ENCODE results near the gene ADAM22.
"Not testable (repeated sequence)": the region's sequence is repeated elsewhere in the genome, so short reads cannot be mapped to it uniquely, and the experiment has no call there.

The ADAM22 gene

DNA sequence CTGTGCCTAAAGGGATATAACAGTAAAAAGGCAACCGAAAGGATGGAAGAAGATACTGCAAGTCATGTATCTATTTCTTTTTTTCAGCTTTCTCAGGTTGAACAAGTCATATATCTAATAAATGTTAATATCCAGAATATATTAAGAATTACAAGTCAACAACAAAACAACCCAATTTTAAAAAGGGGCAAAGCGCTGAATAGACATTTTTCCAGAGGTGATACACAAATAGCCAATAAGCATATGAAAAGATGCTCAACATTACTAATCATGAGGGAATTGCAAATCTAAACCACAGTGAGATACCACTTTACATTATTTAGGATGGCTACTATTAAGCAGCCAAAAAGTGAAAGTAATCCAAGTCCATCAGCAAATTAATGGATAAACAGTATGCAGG, 34.8 kb upstream of the ADAM22 start (continued):
- TF ChIP-seq, protein P1, sequence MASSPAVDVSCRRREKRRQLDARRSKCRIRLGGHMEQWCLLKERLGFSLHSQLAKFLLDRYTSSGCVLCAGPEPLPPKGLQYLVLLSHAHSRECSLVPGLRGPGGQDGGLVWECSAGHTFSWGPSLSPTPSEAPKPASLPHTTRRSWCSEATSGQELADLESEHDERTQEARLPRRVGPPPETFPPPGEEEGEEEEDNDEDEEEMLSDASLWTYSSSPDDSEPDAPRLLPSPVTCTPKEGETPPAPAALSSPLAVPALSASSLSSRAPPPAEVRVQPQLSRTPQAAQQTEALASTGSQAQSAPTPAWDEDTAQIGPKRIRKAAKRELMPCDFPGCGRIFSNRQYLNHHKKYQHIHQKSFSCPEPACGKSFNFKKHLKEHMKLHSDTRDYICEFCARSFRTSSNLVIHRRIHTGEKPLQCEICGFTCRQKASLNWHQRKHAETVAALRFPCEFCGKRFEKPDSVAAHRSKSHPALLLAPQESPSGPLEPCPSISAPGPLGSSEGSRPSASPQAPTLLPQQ (tag by site-specific recombination; IDR thresholded peaks at IDR 0.05): no peak
- TF ChIP-seq ZNF214 (tag by site-specific recombination; IDR thresholded peaks at IDR 0.05; ENCODE audit: borderline replicate concordance) (no peak), ZNF626 (tag by site-specific recombination; IDR thresholded peaks at IDR 0.05) (no peak), ZNF707 (tag by site-specific recombination; IDR thresholded peaks at IDR 0.05) (no peak), ZBTB48 (tag by site-specific recombination; IDR thresholded peaks at IDR 0.05) (no peak)

DNA sequence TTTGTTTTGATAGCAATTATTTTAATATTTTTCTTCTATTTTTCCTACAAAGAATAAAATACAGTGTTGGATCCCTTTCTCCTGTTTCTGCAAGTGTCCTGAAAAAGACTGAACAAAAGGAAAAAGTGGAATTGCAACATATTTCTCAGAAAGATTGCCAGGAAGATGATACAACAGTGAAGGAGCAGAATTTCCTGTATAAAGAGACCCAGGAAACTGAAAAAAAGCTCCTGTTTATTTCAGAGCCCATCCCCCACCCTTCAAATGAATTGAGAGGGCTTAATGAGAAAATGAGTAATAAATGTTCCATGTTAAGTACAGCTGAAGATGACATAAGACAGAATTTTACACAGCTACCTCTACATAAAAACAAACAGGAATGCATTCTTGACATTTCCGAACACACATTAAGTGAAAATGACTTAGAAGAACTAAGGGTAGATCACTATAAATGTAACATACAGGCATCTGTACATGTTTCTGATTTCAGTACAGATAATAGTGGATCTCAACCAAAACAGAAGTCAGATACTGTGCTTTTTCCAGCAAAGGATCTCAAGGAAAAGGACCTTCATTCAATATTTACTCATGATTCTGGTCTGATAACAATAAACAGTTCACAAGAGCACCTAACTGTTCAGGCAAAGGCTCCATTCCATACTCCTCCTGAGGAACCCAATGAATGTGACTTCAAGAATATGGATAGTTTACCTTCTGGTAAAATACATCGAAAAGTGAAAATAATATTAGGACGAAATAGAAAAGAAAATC, 26.7 kb upstream of the ADAM22 start:
- H3K4me3 ChIP-seq (ENCODE audit: low read depth, low read length); H3K9me3 ChIP-seq (ENCODE audit: control insufficient read depth, insufficient read depth, low read depth, low read length); H3K4me1 ChIP-seq (ENCODE audit: control insufficient read depth, insufficient read depth, low read length); H3K27ac ChIP-seq (ENCODE audit: extremely low read depth, low read depth, low read length); POLR2A ChIA-PET: not testable (repeated sequence)
- peaks cover 23 to 37% of the 10 kb centered on the region in 2 experiments for H3K36me3 ChIP-seq (ENCODE audit: control insufficient read depth in 2 of 2, insufficient read depth in 1 of 2, low read length in 2 of 2)
- CTCF ChIA-PET: interaction anchor here (0.6 kb wide), 1 partner anchor 9 kb away, joined by 3 read pairs; no protein-coding TSS in a partner anchor

DNA sequence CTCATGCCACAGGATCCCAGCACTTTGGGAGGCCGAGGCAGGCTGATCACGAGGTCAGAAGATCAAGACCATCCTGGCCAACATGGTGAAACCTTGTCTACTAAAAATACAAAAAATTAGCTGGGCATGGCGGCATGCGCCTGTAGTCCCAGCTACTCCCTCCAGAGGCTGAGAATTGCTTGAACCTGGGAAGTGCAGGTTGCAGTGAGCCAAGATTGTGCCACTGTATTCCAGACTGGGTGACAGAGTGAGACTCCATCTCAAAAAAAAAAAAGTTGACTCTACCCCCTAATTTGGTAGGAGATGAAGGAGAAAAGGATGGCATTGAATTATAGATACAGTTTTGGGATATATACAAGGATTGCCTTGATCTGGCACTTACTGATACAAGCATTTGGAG, 25.2 kb upstream of the ADAM22 start:
- H3K9me3 ChIP-seq (ENCODE audit: control insufficient read depth, insufficient read depth, low read depth, low read length); POLR2A ChIA-PET; H3K4me3 ChIP-seq (ENCODE audit: low read depth, low read length); CTCF ChIA-PET; H3K27ac ChIP-seq (ENCODE audit: extremely low read depth, low read depth, low read length); H3K4me1 ChIP-seq (ENCODE audit: control insufficient read depth, insufficient read depth, low read length): not testable (repeated sequence)
- H3K36me3 ChIP-seq (ENCODE audit: control insufficient read depth in 2 of 2, insufficient read depth in 1 of 2, low read length in 2 of 2): peaks cover 20 to 25% of the 10 kb centered on the region in 2 experiments

DNA sequence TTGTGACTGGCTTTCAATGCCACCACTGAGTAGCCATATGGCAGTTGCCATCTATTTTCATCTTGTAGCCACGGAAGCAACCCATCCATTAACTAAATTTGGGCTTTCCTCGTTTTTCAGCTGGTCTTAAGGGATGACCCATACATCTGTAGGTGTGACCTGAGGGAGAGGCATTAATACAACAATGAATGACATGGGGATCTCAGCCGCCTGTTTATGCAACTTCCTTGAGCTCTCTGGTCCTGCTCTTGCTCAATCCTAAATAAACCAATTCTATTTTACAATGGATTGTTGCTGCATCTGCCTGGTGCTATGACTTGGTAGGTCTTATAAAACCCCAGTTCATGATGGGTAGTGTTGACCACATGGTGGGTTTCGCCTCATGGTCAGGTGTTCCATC, 21.9 kb upstream of the ADAM22 start:
- Histone ChIP-seq H3K36me3 (ENCODE audit: control insufficient read depth in 2 of 2, insufficient read depth in 1 of 2, low read length in 2 of 2) (peaks cover 4 to 6% of the 10 kb centered on the region in 2 experiments; a peak in 2 of 3 replicates), H3K4me1 (ENCODE audit: control insufficient read depth, insufficient read depth, low read length) (no peaks in the 10 kb centered on the region), H3K27ac (ENCODE audit: extremely low read depth, low read depth, low read length) (no peak overlapping the region), H3K4me3 (ENCODE audit: low read depth, low read length) (no peak overlapping the region), H3K9me3 (ENCODE audit: control insufficient read depth, insufficient read depth, low read depth, low read length) (no peaks in the 10 kb centered on the region)
- TF ChIP-seq OSR2 (tag by site-specific recombination; IDR thresholded peaks at IDR 0.05) (no peak), ZNF19 (tag by site-specific recombination; IDR thresholded peaks at IDR 0.05; ENCODE audit: low read depth) (no peak), ZBTB48 (tag by site-specific recombination; IDR thresholded peaks at IDR 0.05) (no peak), ZBTB8A (tag by site-specific recombination; IDR thresholded peaks at IDR 0.05) (no peak), ZNF530 (tag by site-specific recombination; IDR thresholded peaks at IDR 0.05; ENCODE audit: low read depth) (no peak), SCRT1 (tag by site-specific recombination; IDR thresholded peaks at IDR 0.05; ENCODE audit: borderline replicate concordance) (no peak), ZNF626 (tag by site-specific recombination; IDR thresholded peaks at IDR 0.05) (no peak), ZNF76 (tag by site-specific recombination; IDR thresholded peaks at IDR 0.05; ENCODE audit: borderline replicate concordance, low read depth) (no peak), ZBTB1 (tag by site-specific recombination; IDR thresholded peaks at IDR 0.05) (no peak)
- TF ChIP-seq, protein P2, sequence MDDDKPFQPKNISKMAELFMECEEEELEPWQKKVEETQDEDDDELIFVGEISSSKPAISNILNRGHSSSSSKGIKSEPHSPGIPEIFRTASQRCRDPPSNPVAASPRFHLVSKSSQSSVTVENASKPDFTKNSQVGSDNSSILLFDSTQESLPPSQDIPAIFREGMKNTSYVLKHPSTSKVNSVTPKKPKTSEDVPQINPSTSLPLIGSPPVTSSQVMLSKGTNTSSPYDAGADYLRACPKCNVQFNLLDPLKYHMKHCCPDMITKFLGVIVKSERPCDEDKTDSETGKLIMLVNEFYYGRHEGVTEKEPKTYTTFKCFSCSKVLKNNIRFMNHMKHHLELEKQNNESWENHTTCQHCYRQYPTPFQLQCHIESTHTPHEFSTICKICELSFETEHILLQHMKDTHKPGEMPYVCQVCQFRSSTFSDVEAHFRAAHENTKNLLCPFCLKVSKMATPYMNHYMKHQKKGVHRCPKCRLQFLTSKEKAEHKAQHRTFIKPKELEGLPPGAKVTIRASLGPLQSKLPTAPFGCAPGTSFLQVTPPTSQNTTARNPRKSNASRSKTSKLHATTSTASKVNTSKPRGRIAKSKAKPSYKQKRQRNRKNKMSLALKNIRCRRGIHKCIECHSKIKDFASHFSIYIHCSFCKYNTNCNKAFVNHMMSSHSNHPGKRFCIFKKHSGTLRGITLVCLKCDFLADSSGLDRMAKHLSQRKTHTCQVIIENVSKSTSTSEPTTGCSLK (tag by site-specific recombination; IDR thresholded peaks at IDR 0.05): no peak
- TF ChIP-seq, protein P3, sequence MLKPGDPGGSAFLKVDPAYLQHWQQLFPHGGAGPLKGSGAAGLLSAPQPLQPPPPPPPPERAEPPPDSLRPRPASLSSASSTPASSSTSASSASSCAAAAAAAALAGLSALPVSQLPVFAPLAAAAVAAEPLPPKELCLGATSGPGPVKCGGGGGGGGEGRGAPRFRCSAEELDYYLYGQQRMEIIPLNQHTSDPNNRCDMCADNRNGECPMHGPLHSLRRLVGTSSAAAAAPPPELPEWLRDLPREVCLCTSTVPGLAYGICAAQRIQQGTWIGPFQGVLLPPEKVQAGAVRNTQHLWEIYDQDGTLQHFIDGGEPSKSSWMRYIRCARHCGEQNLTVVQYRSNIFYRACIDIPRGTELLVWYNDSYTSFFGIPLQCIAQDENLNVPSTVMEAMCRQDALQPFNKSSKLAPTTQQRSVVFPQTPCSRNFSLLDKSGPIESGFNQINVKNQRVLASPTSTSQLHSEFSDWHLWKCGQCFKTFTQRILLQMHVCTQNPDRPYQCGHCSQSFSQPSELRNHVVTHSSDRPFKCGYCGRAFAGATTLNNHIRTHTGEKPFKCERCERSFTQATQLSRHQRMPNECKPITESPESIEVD (tag by site-specific recombination; IDR thresholded peaks at IDR 0.05): no peak
- TF ChIP-seq, protein P4, sequence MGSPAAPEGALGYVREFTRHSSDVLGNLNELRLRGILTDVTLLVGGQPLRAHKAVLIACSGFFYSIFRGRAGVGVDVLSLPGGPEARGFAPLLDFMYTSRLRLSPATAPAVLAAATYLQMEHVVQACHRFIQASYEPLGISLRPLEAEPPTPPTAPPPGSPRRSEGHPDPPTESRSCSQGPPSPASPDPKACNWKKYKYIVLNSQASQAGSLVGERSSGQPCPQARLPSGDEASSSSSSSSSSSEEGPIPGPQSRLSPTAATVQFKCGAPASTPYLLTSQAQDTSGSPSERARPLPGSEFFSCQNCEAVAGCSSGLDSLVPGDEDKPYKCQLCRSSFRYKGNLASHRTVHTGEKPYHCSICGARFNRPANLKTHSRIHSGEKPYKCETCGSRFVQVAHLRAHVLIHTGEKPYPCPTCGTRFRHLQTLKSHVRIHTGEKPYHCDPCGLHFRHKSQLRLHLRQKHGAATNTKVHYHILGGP (tag by site-specific recombination; IDR thresholded peaks at IDR 0.05): no peak
- TF ChIP-seq, protein P5, sequence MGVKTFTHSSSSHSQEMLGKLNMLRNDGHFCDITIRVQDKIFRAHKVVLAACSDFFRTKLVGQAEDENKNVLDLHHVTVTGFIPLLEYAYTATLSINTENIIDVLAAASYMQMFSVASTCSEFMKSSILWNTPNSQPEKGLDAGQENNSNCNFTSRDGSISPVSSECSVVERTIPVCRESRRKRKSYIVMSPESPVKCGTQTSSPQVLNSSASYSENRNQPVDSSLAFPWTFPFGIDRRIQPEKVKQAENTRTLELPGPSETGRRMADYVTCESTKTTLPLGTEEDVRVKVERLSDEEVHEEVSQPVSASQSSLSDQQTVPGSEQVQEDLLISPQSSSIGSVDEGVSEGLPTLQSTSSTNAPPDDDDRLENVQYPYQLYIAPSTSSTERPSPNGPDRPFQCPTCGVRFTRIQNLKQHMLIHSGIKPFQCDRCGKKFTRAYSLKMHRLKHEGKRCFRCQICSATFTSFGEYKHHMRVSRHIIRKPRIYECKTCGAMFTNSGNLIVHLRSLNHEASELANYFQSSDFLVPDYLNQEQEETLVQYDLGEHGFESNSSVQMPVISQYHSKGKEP (tag by site-specific recombination; IDR thresholded peaks at IDR 0.05): no peak
- TF ChIP-seq, protein P6, sequence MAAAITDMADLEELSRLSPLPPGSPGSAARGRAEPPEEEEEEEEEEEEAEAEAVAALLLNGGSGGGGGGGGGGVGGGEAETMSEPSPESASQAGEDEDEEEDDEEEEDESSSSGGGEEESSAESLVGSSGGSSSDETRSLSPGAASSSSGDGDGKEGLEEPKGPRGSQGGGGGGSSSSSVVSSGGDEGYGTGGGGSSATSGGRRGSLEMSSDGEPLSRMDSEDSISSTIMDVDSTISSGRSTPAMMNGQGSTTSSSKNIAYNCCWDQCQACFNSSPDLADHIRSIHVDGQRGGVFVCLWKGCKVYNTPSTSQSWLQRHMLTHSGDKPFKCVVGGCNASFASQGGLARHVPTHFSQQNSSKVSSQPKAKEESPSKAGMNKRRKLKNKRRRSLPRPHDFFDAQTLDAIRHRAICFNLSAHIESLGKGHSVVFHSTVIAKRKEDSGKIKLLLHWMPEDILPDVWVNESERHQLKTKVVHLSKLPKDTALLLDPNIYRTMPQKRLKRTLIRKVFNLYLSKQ (tag by site-specific recombination; IDR thresholded peaks at IDR 0.05; ENCODE audit: borderline replicate concordance): no peak
- ChIA-PET CTCF (no interaction called here), POLR2A (no interaction called here)

All from HEK293 (cell line).